ENCODE data around the gene NAALADL1.
A peak's percentile ranks its signal among the peaks of the same experiment; 100 is the strongest.

The NAALADL1 gene

GRCh38 chr11:65058419-65059054, at the start of gene NAALADL1:
Gene NAALADL1, minus strand, starts transcription at chr11:65058553. Its CDS starts 32 bp downstream, at chr11:65058521.
- no peak for DNase-seq (ENCODE audit: low spot score)

- DNase-seq (ENCODE audit: low spot score) = no peak
Measured at GRCh38 chr11:65107751-65108468, 49.6 kb upstream of the NAALADL1 start.

- DNase-seq (ENCODE audit: low spot score) = no peak
Measured at GRCh38 chr11:65107078-65107477, 48.7 kb upstream of the NAALADL1 start.

- no peak for DNase-seq (ENCODE audit: low spot score)
Measured at GRCh38 chr11:65104628-65105027, 46.3 kb upstream of the NAALADL1 start.

- DNase-seq (ENCODE audit: low spot score) = no peak
Measured at GRCh38 chr11:65103476-65103875, 45.1 kb upstream of the NAALADL1 start.

- no peak for DNase-seq (ENCODE audit: low spot score)
Measured at GRCh38 chr11:65102142-65103095, 44.1 kb upstream of the NAALADL1 start.

- DNase-seq (ENCODE audit: low spot score) = no peak
Measured at GRCh38 chr11:65100674-65101350, 42.5 kb upstream of the NAALADL1 start.

GRCh38 chr11:65096926-65097325, 38.6 kb upstream of the NAALADL1 start:
- no peak for DNase-seq (ENCODE audit: low spot score)

GRCh38 chr11:65095974-65096806, 37.8 kb upstream of the NAALADL1 start, which contains the start of gene VPS51:
Gene VPS51, plus strand, starts transcription at chr11:65096214. Its CDS starts 37 bp downstream, at chr11:65096251.
- peak; percentile 94 for DNase-seq (ENCODE audit: low spot score)

GRCh38 chr11:65095427-65095826, 37.1 kb upstream of the NAALADL1 start:
- DNase-seq (ENCODE audit: low spot score) = no peak

GRCh38 chr11:65090628-65091027, 32.3 kb upstream of the NAALADL1 start:
- DNase-seq (ENCODE audit: low spot score) = no peak

GRCh38 chr11:65089621-65090020, 31.3 kb upstream of the NAALADL1 start:
- no peak for DNase-seq (ENCODE audit: low spot score)

- no peak for DNase-seq (ENCODE audit: low spot score)
Measured at GRCh38 chr11:65087827-65088226, 29.5 kb upstream of the NAALADL1 start.

GRCh38 chr11:65087216-65087615, 28.9 kb upstream of the NAALADL1 start:
- no peak for DNase-seq (ENCODE audit: low spot score)

GRCh38 chr11:65086809-65087208, 28.5 kb upstream of the NAALADL1 start:
- DNase-seq (ENCODE audit: low spot score) = no peak

- DNase-seq (ENCODE audit: low spot score) = no peak
Measured at GRCh38 chr11:65085446-65085845, 27.1 kb upstream of the NAALADL1 start.

GRCh38 chr11:65084598-65085375, 26.4 kb upstream of the NAALADL1 start:
- DNase-seq (ENCODE audit: low spot score) = no peak

GRCh38 chr11:65083834-65084597, 25.7 kb upstream of the NAALADL1 start, which contains the start of the genes CDCA5 and ZFPL1:
Gene CDCA5, minus strand, starts transcription at chr11:65084040. Its CDS starts 62 bp downstream, at chr11:65083978.
Gene ZFPL1, plus strand, starts transcription at chr11:65084222. Its CDS starts 477 bp downstream, at chr11:65084699.
- peak; percentile 97 for DNase-seq (ENCODE audit: low spot score)

All from NAMALWA (cell line).